VCaP (cell line): Measurements from ENCODE around the gene RUBCNL.

ENCODE experiments used
- H3K27ac ChIP-seq: fragments of 450-650 bp; 2 replicates; pipeline ENCODE4 v1.5.1; 2017
- TF ChIP-seq, protein P1 (sequence below): fragments of 450-650 bp; conservative IDR thresholded peaks from 2 replicates; pipeline ENCODE4 v1.5.1; 2017; ENCODE audit warnings: mild to moderate bottlenecking, moderate library complexity

Gene RUBCNL

DNA sequence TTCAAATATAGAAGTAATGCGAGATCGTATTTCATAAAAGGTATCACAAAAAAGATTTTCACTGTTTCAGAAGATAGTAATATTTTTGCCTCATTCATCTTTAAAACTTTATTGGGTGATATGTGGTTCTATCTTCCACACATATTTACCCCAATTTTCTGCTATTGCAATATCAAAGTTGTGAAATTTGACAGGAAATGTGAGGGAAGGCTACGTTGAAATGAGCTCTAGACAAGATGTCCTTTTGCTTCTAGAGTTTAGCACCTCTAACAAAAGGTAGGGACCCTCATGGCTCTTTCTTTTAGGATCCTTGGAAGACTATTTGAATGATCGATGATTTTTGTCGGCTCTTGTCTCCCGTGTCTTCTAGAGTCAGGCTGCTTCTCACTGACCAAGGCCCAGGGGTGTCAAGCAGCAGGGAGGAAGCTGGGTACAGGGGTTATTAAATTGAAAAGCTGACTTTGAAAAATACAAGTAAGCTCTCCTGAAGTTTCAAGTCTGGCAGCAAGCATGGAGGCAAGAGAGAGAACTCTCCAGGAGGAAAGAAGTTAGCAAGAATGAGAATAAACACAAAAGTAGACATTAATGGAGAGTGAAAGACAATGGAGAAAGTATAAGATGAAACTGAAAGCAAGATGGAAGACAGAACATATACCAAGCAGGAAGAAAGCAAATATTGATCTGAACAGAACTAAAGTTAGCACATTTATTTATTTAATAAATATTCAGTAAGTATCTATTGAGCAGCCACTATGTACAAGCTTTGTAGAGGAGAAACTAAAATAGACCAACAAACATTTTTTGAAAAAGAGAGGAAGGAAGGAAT lies 73.4 kb downstream of the RUBCNL start:
- TF ChIP-seq, protein P1, sequence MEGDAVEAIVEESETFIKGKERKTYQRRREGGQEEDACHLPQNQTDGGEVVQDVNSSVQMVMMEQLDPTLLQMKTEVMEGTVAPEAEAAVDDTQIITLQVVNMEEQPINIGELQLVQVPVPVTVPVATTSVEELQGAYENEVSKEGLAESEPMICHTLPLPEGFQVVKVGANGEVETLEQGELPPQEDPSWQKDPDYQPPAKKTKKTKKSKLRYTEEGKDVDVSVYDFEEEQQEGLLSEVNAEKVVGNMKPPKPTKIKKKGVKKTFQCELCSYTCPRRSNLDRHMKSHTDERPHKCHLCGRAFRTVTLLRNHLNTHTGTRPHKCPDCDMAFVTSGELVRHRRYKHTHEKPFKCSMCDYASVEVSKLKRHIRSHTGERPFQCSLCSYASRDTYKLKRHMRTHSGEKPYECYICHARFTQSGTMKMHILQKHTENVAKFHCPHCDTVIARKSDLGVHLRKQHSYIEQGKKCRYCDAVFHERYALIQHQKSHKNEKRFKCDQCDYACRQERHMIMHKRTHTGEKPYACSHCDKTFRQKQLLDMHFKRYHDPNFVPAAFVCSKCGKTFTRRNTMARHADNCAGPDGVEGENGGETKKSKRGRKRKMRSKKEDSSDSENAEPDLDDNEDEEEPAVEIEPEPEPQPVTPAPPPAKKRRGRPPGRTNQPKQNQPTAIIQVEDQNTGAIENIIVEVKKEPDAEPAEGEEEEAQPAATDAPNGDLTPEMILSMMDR: no peak
- H3K27ac ChIP-seq: no peak overlapping the region

DNA sequence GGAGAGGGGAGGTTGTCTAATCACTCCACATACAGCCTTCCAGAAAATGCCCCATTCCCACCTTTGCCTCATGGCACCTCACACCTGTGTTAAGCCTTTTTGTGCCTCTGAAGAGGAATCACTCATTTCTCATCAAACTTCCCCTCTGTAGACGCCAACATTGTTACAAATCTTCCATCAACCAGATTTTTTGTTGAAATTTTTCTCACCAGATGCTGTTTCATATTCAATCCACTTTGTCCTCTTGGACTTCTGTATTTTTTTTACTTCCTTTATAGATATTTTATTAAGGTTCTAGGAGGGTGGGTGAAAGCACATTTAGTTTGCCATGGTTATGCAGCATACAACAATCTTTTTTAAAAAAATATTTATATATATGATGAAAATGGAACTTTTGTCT lies 74.0 kb downstream of the RUBCNL start:
- no peak overlapping the region for H3K27ac ChIP-seq
- TF ChIP-seq, protein P1: no peak

DNA sequence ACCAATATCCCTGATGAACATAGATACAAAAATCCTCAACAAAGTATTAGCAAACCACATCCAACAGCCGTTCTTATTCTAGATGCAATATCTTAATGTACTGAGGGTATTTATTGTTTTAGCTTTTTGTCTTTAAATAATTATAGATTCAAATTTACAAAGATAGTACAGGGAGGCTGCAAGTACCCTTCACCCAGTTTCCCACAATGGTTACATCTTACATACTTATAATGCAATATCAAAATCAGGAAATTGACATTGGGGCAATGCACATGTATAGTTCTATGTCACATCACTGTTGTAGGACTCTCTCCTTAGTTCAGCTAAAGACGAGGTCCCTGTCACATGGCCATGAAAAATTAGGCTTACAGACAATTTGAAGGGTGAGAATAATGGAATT lies 75.8 kb downstream of the RUBCNL start:
- TF ChIP-seq, protein P1: no peak
- no peak overlapping the region for H3K27ac ChIP-seq

DNA sequence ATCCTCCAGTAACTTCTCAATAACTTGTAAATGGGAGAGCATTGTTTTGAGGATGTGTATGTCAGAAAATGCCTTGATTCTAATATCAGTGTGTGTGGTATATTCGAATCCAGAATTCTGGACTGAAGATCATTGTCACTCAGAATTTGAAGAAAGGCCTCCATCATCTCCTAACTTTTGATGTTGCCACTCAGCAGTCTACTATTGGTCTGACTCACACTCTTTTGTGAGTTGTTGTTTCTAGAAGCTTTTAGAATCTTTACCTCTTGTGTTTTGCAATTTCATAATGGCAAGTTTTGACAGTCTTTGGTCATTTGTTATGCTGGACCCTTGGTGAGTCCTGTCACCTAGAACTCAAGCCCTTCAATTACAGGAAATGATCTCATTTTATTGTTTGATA lies 77.0 kb downstream of the RUBCNL start:
- TF ChIP-seq, protein P1: no peak
- no peak overlapping the region for H3K27ac ChIP-seq

DNA sequence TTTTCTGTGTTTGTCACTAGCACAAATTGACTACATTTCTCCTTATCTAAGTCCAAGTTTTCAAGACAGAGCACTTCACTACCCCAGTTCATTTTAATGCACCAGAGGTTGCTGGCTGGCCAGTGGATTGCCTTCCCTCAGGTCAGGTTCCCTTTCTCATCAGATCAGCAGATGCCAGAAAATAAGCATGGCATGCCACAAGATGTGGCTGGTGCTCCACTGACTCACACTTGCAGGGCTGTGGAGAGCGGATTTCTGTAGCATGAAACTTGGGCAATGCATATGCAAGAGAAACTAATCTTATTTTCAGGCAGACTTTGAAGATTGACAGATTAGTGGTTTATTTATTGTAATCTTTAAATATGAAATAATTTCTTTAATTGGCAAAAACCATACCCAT lies 79.5 kb downstream of the RUBCNL start:
- no peak overlapping the region for H3K27ac ChIP-seq

DNA sequence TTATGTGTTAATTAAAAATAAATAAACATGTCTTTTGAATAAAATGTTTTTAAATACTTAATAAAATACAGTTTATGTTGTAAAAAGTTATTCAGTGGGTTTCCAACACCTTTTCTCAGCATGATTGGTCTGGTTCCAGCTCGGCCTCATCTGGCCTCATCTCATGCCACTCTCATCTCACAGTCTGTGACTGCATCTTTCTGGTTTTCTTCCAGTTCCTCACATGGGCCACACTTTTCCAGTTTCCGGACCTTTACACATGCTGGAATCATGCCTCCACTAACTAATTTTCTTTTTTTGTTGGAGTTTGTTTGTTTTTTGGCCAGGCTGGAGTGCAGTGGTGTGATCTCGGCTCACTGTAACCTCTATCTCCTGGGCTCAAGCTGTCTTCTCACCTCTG lies 82.5 kb downstream of the RUBCNL start:
- H3K27ac ChIP-seq: no peak overlapping the region

More for the DNA sequence above, 79.5 kb downstream of the RUBCNL start:
- TF ChIP-seq, protein P1: no peak

DNA sequence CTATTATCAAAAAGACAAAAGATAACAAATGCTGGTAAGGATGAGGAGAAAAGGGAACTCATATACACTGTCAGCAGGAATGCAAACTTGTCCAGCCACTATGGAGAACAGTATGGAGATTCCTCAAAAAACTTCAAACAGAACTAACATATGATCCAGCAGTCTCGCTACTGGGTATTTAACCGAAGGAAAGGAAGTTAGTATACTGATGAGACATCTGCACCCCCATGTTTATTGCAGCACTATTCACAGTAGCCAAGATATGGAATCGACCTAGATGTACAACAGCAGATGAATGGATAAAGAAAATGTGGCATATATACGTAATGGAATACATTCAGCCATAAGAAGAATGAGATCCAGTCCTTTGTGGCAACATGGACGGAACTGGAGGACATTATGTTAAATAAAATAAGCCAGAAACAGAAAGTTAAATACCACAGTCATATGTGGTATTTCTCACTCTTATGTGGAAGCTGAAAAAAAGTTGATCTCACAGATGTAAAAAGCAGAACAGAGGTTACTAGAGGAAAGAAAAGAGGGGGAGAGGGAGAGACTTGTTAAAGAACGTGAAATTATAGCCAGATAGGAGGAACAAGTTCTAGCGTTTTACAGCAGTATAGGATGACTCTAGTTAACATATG lies 83.2 kb downstream of the RUBCNL start:
- H3K27ac ChIP-seq: no peak overlapping the region
- TF ChIP-seq, protein P1: no peak

More for the DNA sequence above, 82.5 kb downstream of the RUBCNL start:
- TF ChIP-seq, protein P1: no peak
